Prostate gland (tissue), 2 donors: ENCODE measurements around the gene BOK. TPM values are rescaled to one million over a fixed set of nuclear protein-coding genes. Genes with fewer than 3 reads are reported as not detected.

Source experiments
- DNase-seq: peaks from one replicate; pipeline ENCODE4 v3.0.0-alpha.2; 2019; ENCODE audit warnings: low spot score
- H3K27ac ChIP-seq, 2 donors: fragments of 200-600 bp; sonication (generic); 2 replicates each; pipeline ENCODE4 v1.5.1; 2017 to 2019
- H3K27me3 ChIP-seq: fragments of 200-600 bp; sonication (generic); replicated peaks from 2 replicates; pipeline ENCODE4 v1.5.1; 2019; ENCODE audit not compliant: insufficient read depth
- H3K36me3 ChIP-seq, 2 donors: fragments of 200-600 bp; sonication (generic); 1 replicate in 1 of 2; 2 replicates in 1 of 2; pipeline versions ENCODE4 v1.5.1 to v1.8.1; 2017 to 2019
- H3K4me1 ChIP-seq: fragments of 200-600 bp; sonication (generic); replicated peaks from 2 replicates; pipeline ENCODE4 v1.5.1; 2019
- H3K4me3 ChIP-seq, 2 donors: fragments of 200-600 bp; sonication (generic); 2 replicates each; pipeline ENCODE4 v1.5.1; 2017 to 2019
- H3K9me3 ChIP-seq: fragments of 200-600 bp; sonication (generic); 2 replicates; pipeline ENCODE4 v1.5.1; 2017
- CTCF ChIP-seq, 4 experiments: fragments of 200-600 bp in 2 of 4; fragments of 450-650 bp in 2 of 4; sonication (generic) in 2 of 4; IDR thresholded peaks; 1 replicate in 3 of 4; 2 replicates in 1 of 4; pipeline ENCODE4 v1.5.1; 2016 to 2019; ENCODE audit warnings: antibody characterized with exemption in 4 of 4, mild to moderate bottlenecking in 2 of 4, moderate library complexity in 2 of 4
- POLR2A ChIP-seq: fragments of 450-650 bp; IDR thresholded peaks from one replicate; pipeline ENCODE4 v1.6.1; 2016; ENCODE audit warnings: antibody characterized with exemption, mild to moderate bottlenecking
- POLR2AphosphoS5 ChIP-seq: sonication (generic); formaldehyde crosslinking; IDR thresholded peaks from one replicate; pipeline ENCODE4 v1.6.1; 2017; ENCODE audit warnings: antibody characterized with exemption
- WGBS: methylation state at CpG from one replicate; pipeline ENCODE4 v1.1.5; 2018; 5-methylcytosine and 5-hydroxymethylcytosine counted together
- intact Hi-C: fragments of 100-400 bp; cut with DNase I; formaldehyde crosslinking; loops from one replicate; pipeline ENCODE4 v1.14.2; 2022
- total RNA-seq, 2 donors: library from RNA; depleted of rRNA; stranded (reverse); fragments of >200 nt; gene quantifications; one replicate each; pipeline ENCODE4 v1.1.0, GENCODE V29; 2016

Gene BOK
- total RNA-seq, 2 donors from 2014 or later: 58.3 to 91.6 TPM

- no peaks in the 10 kb centered on the region for H3K9me3 ChIP-seq
- no peaks in the 10 kb centered on the region for H3K36me3 ChIP-seq
- H3K4me3 ChIP-seq: no peak overlapping the region
- no peak for TF ChIP-seq POLR2AphosphoS5
- no peak for TF ChIP-seq POLR2A
- TF ChIP-seq CTCF (IDR thresholded peaks at IDR 0.05): no peak
- H3K27me3 ChIP-seq: no peaks in the 10 kb centered on the region
- no peak overlapping the region for H3K27ac ChIP-seq
- intact Hi-C loops: no loop called here
- DNase-seq: no peak
- peaks cover 5% of the 10 kb centered on the region for H3K4me1 ChIP-seq
- WGBS: 23% methylated on average over 10 of the region's 10 CpGs
Observed at GRCh38 chr2:241545106-241545505, 13.4 kb upstream of the BOK start.

GRCh38 chr2:241545523-241546473, 12.7 kb upstream of the BOK start:
- intact Hi-C loops: no loop called here
- no peak overlapping the region for H3K27ac ChIP-seq
- H3K9me3 ChIP-seq: no peaks in the 10 kb centered on the region
- no peaks in the 10 kb centered on the region for H3K36me3 ChIP-seq
- no peak overlapping the region for H3K4me3 ChIP-seq
- DNase-seq: no peak
- no peak for TF ChIP-seq CTCF (IDR thresholded peaks at IDR 0.05)
- no peak for TF ChIP-seq POLR2AphosphoS5
- TF ChIP-seq POLR2A: no peak
- no peaks in the 10 kb centered on the region for H3K27me3 ChIP-seq
- peaks cover 5% of the 10 kb centered on the region for H3K4me1 ChIP-seq
- WGBS: 74% methylated on average over 12 of the region's 12 CpGs

- H3K9me3 ChIP-seq: no peaks in the 10 kb centered on the region
- H3K27ac ChIP-seq: no peak overlapping the region
- WGBS: 22% methylated on average over 25 of the region's 25 CpGs
- H3K27me3 ChIP-seq: no peaks in the 10 kb centered on the region
- DNase-seq: no peak
- intact Hi-C loops: no loop called here
- H3K4me1 ChIP-seq: no peaks in the 10 kb centered on the region
- TF ChIP-seq CTCF (IDR thresholded peaks at IDR 0.05): no peak
- no peak for TF ChIP-seq POLR2AphosphoS5
- TF ChIP-seq POLR2A: no peak
- H3K4me3 ChIP-seq: no peak overlapping the region
- H3K36me3 ChIP-seq: no peaks in the 10 kb centered on the region
Observed at GRCh38 chr2:241546771-241547498, 11.6 kb upstream of the BOK start.

- Histone ChIP-seq H3K4me1 (no peaks in the 10 kb centered on the region), H3K36me3 (no peaks in the 10 kb centered on the region), H3K9me3 (no peaks in the 10 kb centered on the region), H3K27ac (no peak overlapping the region), H3K27me3 (no peaks in the 10 kb centered on the region), H3K4me3 (no peak overlapping the region)
- no peak for DNase-seq
- intact Hi-C loops: no loop called here
- 92% methylated on average over 13 of the region's 16 CpGs for WGBS
- no peak for TF ChIP-seq CTCF (IDR thresholded peaks at IDR 0.05)
- no peak for TF ChIP-seq POLR2A
- no peak for TF ChIP-seq POLR2AphosphoS5
Observed at GRCh38 chr2:241547781-241548450, 10.6 kb upstream of the BOK start.
